Caco-2 (cell line): ENCODE data around the gene GAL3ST3. TPM values are rescaled to one million over a fixed set of nuclear protein-coding genes. Genes with fewer than 3 reads are reported as not detected.

Source experiments
- BruUV-seq: library from RNA; stranded (reverse); fragments of 400-500 nt; replicated peaks from 2 replicates; lab custom pipeline; 2021; lab: Mats Ljungman, UMichigan
- CTCF ChIA-PET: fragments of 300-600 bp; sonication (Branson Sonifier 250); formaldehyde crosslinking; loops from one replicate; lab custom pipeline; 2022; ENCODE audit warnings: antibody characterized with exemption; lab: Charles Lee
- POLR2A ChIA-PET: fragments of 300-600 bp; sonication (Branson Sonifier 250); formaldehyde crosslinking; loops from one replicate; lab custom pipeline; 2022; ENCODE audit warnings: antibody characterized with exemption; lab: Charles Lee
- DNase-seq, 2 experiments: peaks; one replicate each; pipeline versions ENCODE4 v3.0.0 to v3.0.0-alpha.2; 2020 to 2022
- H3K27me3 ChIP-seq: replicated peaks from 2 replicates; pipeline ENCODE4 v1.6.0; 2011; ENCODE audit warnings: low read length; ENCODE audit not compliant: control insufficient read depth, insufficient read depth
- H3K36me3 ChIP-seq: 2 replicates; pipeline ENCODE4 v1.5.1; 2011; ENCODE audit warnings: low read length; ENCODE audit not compliant: control insufficient read depth, insufficient read depth
- H3K4me1 ChIP-seq: fragments of 250-450 bp; sonication (Bioruptor Pico); 2 replicates; pipeline ENCODE4 v1.5.1; 2020; ENCODE audit warnings: mild to moderate bottlenecking
- H3K4me3 ChIP-seq: 2 replicates; pipeline ENCODE4 v1.5.1; 2011; ENCODE audit warnings: low read depth, mild to moderate bottlenecking, control low read depth, low read length
- H3K9me3 ChIP-seq: fragments of 250-450 bp; sonication (Bioruptor Pico); 2 replicates; pipeline ENCODE4 v1.5.1; 2020; ENCODE audit warnings: mild to moderate bottlenecking, moderate library complexity
- H3K27ac Mint-ChIP-seq: one replicate; pipeline ENCODE4 v1.8.0; 2022; ENCODE audit warnings: mixed read lengths; ENCODE audit not compliant: unreplicated experiment
- H3K27me3 Mint-ChIP-seq: one replicate; pipeline ENCODE4 v1.8.0; 2022; ENCODE audit warnings: mixed read lengths; ENCODE audit not compliant: insufficient read depth, unreplicated experiment
- H3K36me3 Mint-ChIP-seq: one replicate; pipeline ENCODE4 v1.8.0; 2022; ENCODE audit warnings: mild to moderate bottlenecking, mixed read lengths; ENCODE audit not compliant: insufficient read depth, unreplicated experiment
- H3K4me1 Mint-ChIP-seq: one replicate; pipeline ENCODE4 v1.8.0; 2022; ENCODE audit warnings: low read depth, mixed read lengths; ENCODE audit not compliant: unreplicated experiment
- H3K4me3 Mint-ChIP-seq: one replicate; pipeline ENCODE4 v1.8.0; 2022; ENCODE audit warnings: mild to moderate bottlenecking, moderate library complexity, mixed read lengths; ENCODE audit not compliant: unreplicated experiment
- H3K9me3 Mint-ChIP-seq: one replicate; pipeline ENCODE4 v1.8.0; 2022; ENCODE audit warnings: mixed read lengths; ENCODE audit not compliant: unreplicated experiment
- CTCF ChIP-seq, 2 experiments: fragments of 200-600 bp in 1 of 2; IDR thresholded peaks; 1 replicate in 1 of 2; 2 replicates in 1 of 2; pipeline versions ENCODE4 v1.5.1 to v1.8.0; 2011 to 2022; ENCODE audit warnings: antibody characterized with exemption in 1 of 2, control low read depth in 1 of 2, inconsistent platforms in 1 of 2, low read depth in 1 of 2, low read length in 1 of 2, mild to moderate bottlenecking in 1 of 2, moderate library complexity in 1 of 2; ENCODE audit not compliant: insufficient read depth in 1 of 2, severe bottlenecking in 1 of 2, unreplicated experiment in 1 of 2
- intact Hi-C: fragments of 100-400 bp; cut with micrococcal nuclease; formaldehyde crosslinking; loops from one replicate; pipeline ENCODE4 v1.10.0; 2022; ENCODE audit not compliant: unreplicated experiment
- total RNA-seq: library from RNA; stranded (reverse); gene quantifications from 2 replicates; pipeline ENCODE4 v1.2.3, GENCODE V29; 2022

GAL3ST3 gene
- total RNA-seq, 1 experiment from 2014 or later: not detected

DNA sequence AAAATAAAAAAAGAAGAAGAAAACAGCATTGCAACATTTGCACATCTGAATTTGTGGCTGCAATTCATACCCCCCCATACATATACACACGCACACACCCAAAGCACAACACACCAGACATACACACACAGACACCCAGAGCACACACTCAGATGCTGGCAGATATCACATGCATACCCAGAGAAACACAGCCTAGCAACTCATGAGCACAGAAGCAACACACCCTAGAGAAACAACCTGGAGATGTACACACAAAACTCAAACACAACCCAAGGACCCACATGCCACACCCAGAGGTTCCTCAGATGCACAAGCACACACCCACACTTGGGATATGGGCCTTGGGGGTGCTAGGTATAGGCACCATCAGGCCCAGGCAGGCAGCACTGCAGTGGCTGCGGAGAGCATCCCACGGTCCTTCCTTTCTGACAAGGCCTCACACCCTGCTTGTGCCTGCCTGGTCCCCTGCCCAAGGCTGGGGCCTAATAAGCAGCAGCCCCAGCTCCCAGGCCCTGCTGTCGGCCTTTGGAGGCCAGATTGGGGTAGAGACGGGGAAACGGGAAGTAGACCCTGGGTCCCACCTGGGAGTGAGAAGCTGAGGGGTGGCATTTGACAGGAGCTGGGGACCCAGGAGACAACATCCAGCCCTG is 34.0 kb downstream of the GAL3ST3 start:
- intact Hi-C loops: no loop called here
- Histone ChIP-seq H3K27me3 (no peaks in the 10 kb centered on the region), H3K4me3 (no peak overlapping the region), H3K9me3 (no peaks in the 10 kb centered on the region), H3K4me1 (peaks cover 21% of the 10 kb centered on the region), H3K36me3 (no peaks in the 10 kb centered on the region)
- TF ChIP-seq CTCF (IDR thresholded peaks at IDR 0.05; ENCODE audit: insufficient read depth in 1 of 2, low read depth in 1 of 2, low read length in 1 of 2, severe bottlenecking in 1 of 2, unreplicated experiment in 1 of 2): no peak
- Mint-ChIP-seq H3K9me3 (no peaks in the 10 kb centered on the region), H3K4me3 (no peak overlapping the region), H3K36me3 (peaks cover 5% of the 10 kb centered on the region), H3K4me1 (peaks cover 7% of the 10 kb centered on the region), H3K27ac (no peak overlapping the region), H3K27me3 (no peaks in the 10 kb centered on the region)
- ChIA-PET POLR2A (no interaction called here), CTCF (no interaction called here)
- DNase-seq: no peak
- BruUV-seq: no TSS peak

DNA sequence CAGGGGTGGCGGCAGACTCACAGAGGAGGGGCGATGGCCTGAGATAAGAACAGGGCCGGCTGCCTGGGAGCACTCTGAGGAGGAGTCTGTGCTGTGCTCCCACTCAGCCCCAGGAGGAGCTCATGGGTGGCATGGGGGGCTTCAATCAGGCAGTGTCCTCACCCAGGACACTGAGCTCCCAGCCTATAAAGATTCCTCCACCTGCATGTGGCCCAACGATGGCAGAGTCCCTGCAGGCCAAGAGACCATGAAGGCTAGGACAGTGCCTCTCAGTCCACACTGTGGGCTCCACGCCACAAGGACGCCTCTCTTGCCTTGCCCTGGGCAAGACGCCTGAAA is 35.2 kb downstream of the GAL3ST3 start:
- no peak overlapping the region for H3K27ac Mint-ChIP-seq
- Histone ChIP-seq H3K27me3 (no peaks in the 10 kb centered on the region), H3K4me3 (no peak overlapping the region), H3K36me3 (no peaks in the 10 kb centered on the region), H3K9me3 (no peaks in the 10 kb centered on the region), H3K4me1 (peaks cover 21% of the 10 kb centered on the region)
- peaks cover 7% of the 10 kb centered on the region for H3K4me1 Mint-ChIP-seq
- DNase-seq: no peak
- H3K9me3 Mint-ChIP-seq: no peaks in the 10 kb centered on the region
- ChIA-PET CTCF (interaction anchor here (1.6 kb wide), 1 partner anchor 9 kb away, joined by 7 read pairs; no protein-coding TSS in a partner anchor), POLR2A (no interaction called here)
- intact Hi-C loops: no loop called here
- peaks cover 5% of the 10 kb centered on the region for H3K36me3 Mint-ChIP-seq
- BruUV-seq: no TSS peak
- H3K4me3 Mint-ChIP-seq: no peak overlapping the region
- no peak for TF ChIP-seq CTCF (IDR thresholded peaks at IDR 0.05; ENCODE audit: insufficient read depth in 1 of 2, low read depth in 1 of 2, low read length in 1 of 2, severe bottlenecking in 1 of 2, unreplicated experiment in 1 of 2)
- no peaks in the 10 kb centered on the region for H3K27me3 Mint-ChIP-seq

DNA sequence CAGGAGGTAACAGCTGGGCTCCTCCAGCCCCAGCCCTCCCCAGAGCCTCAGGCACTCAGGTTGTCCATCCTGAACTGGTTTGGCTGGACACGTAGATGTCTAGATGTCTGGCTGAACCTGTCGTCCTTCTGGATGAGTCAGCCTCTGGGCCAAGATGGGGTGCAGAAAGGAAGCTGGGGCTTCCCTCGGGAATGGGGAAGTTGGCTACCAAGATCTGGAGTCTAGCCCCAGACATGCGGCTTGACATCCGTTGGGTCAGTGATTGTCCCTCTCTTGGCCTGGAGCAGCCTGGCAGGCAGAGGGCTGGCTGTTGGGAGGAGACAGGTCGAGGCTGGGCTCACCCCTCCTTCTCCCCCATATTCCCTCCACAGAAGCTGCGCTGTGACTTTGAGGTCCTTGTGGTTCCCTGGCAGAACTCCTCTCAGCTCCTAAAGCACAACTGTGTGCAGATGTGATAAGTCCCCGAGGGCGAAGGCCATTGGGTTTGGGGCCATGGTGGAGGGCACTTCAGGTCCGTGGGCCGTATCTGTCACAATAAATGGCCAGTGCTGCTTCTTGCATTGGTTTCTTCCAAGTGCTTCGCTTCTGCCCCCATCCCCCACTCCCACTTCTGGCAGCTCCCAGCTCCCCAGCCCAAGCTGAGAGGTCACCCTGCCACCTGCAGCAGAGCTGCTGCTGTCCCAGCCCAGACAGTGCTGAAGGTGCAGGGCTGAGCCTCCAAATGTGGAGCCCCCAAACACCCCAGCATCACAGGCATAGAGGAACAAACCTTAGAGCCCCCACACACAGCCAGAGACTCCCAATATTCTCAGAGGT is 35.8 kb downstream of the GAL3ST3 start:
- DNase-seq: no peak
- Mint-ChIP-seq H3K9me3 (no peaks in the 10 kb centered on the region), H3K27me3 (no peaks in the 10 kb centered on the region), H3K27ac (no peak overlapping the region), H3K36me3 (peaks cover 9% of the 10 kb centered on the region), H3K4me3 (no peak overlapping the region), H3K4me1 (peaks cover 7% of the 10 kb centered on the region)
- H3K27me3 ChIP-seq: no peaks in the 10 kb centered on the region
- no peak for TF ChIP-seq CTCF (IDR thresholded peaks at IDR 0.05; ENCODE audit: insufficient read depth in 1 of 2, low read depth in 1 of 2, low read length in 1 of 2, severe bottlenecking in 1 of 2, unreplicated experiment in 1 of 2)
- no peaks in the 10 kb centered on the region for H3K36me3 ChIP-seq
- H3K4me3 ChIP-seq: no peak overlapping the region
- H3K9me3 ChIP-seq: no peaks in the 10 kb centered on the region
- ChIA-PET POLR2A (interaction anchor here (0.7 kb wide), 1 partner anchor 11 kb away, joined by 3 read pairs; the partner anchor contains the start of gene BANF1), CTCF (interaction anchor here (1.6 kb wide), 1 partner anchor 9 kb away, joined by 7 read pairs; no protein-coding TSS in a partner anchor)
- intact Hi-C loops: no loop called here
- H3K4me1 ChIP-seq: peaks cover 21% of the 10 kb centered on the region
- BruUV-seq: no TSS peak
